Astrocyte (in vitro differentiated cells and primary cell): Measurements from ENCODE around the gene OR4C45.

Experiments used
- EZH2 ChIP-seq: IDR thresholded peaks from 2 replicates; pipeline ENCODE4 v1.6.1; 2012; ENCODE audit warnings: mild to moderate bottlenecking, low read length, inconsistent platforms; ENCODE audit not compliant: insufficient read depth
- TF ChIP-seq, protein P1 (sequence below): IDR thresholded peaks from 2 replicates; pipeline ENCODE4 v1.5.1; 2011; ENCODE audit warnings: low read depth, mild to moderate bottlenecking, inconsistent platforms, low read length, moderate library complexity; ENCODE audit not compliant: insufficient read depth

- TF ChIP-seq, protein P1, sequence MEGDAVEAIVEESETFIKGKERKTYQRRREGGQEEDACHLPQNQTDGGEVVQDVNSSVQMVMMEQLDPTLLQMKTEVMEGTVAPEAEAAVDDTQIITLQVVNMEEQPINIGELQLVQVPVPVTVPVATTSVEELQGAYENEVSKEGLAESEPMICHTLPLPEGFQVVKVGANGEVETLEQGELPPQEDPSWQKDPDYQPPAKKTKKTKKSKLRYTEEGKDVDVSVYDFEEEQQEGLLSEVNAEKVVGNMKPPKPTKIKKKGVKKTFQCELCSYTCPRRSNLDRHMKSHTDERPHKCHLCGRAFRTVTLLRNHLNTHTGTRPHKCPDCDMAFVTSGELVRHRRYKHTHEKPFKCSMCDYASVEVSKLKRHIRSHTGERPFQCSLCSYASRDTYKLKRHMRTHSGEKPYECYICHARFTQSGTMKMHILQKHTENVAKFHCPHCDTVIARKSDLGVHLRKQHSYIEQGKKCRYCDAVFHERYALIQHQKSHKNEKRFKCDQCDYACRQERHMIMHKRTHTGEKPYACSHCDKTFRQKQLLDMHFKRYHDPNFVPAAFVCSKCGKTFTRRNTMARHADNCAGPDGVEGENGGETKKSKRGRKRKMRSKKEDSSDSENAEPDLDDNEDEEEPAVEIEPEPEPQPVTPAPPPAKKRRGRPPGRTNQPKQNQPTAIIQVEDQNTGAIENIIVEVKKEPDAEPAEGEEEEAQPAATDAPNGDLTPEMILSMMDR = no peak
- TF ChIP-seq EZH2 = no peak
These were observed at the start of gene OR4C45 for GRCh38 chr11:50032574-50032973.
